Measurements from ENCODE around the gene PALMD. TPM values are rescaled to one million over a fixed set of nuclear protein-coding genes. Genes with fewer than 3 reads are reported as not detected.

PALMD gene
- total RNA-seq, 1 experiment from 2014 or later, result 19.2 TPM

DNA sequence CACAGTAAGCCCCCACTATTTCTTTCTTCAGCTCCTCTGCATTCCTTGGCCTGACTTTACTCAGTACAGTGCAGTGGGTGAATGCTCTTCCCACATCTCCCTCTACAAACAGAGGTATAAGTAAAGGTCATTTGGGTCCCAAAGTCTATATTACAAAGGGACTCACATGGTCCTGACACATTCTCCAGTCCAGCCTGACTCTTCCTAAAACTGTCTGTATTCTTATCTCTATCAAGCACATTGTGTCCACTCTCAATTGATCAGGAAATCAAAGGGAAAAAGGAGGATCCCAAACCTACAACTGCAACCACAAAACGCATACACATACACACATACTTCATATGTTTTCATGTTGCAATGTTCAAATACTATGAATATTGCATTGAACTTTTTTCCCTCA, 71.1 kb downstream of the PALMD start:
- H3K4me3 Mint-ChIP-seq (ENCODE audit: low read depth, unreplicated experiment), result no peak overlapping the region
- H3K27me3 Mint-ChIP-seq (ENCODE audit: unreplicated experiment), result no peaks in the 10 kb centered on the region
- H3K4me1 Mint-ChIP-seq (ENCODE audit: low read depth, unreplicated experiment), result no peaks in the 10 kb centered on the region
- no peak for DNase-seq
- no TSS peak for BruUV-seq (replicated peaks)
- CTCF ChIA-PET, result no interaction called here
- TF ChIP-seq, protein P1, sequence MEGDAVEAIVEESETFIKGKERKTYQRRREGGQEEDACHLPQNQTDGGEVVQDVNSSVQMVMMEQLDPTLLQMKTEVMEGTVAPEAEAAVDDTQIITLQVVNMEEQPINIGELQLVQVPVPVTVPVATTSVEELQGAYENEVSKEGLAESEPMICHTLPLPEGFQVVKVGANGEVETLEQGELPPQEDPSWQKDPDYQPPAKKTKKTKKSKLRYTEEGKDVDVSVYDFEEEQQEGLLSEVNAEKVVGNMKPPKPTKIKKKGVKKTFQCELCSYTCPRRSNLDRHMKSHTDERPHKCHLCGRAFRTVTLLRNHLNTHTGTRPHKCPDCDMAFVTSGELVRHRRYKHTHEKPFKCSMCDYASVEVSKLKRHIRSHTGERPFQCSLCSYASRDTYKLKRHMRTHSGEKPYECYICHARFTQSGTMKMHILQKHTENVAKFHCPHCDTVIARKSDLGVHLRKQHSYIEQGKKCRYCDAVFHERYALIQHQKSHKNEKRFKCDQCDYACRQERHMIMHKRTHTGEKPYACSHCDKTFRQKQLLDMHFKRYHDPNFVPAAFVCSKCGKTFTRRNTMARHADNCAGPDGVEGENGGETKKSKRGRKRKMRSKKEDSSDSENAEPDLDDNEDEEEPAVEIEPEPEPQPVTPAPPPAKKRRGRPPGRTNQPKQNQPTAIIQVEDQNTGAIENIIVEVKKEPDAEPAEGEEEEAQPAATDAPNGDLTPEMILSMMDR (IDR thresholded peaks at IDR 0.05; ENCODE audit: unreplicated experiment), result no peak
- intact Hi-C loops (cut with micrococcal nuclease; ENCODE audit: unreplicated experiment), result no loop called here
- H3K9me3 Mint-ChIP-seq (ENCODE audit: low read depth, unreplicated experiment), result no peaks in the 10 kb centered on the region
- H3K27ac Mint-ChIP-seq (ENCODE audit: unreplicated experiment), result no peak overlapping the region
- H3K36me3 Mint-ChIP-seq (ENCODE audit: insufficient read depth, unreplicated experiment), result no peaks in the 10 kb centered on the region

DNA sequence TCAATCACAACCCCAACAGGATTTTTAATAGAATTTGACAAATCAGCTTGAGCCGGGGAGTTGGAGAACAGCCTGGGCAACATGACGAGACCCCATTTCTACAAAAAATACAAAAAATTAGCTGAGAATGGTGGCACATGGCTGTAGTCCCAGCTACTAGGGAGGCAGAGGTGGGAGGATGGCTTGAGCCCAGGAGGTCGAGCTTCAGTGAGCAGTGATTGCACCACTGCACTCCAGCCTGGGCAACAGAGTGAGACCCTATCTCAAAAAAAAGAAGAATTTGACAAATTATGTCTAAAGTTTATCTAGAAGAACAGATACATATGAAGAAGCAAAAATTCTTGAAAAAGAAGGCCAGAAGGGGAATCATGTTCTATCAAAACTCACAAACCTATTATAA, 77.3 kb downstream of the PALMD start:
- intact Hi-C loops (cut with micrococcal nuclease; ENCODE audit: unreplicated experiment), result no loop called here
- TF ChIP-seq, protein P1 (IDR thresholded peaks at IDR 0.05; ENCODE audit: unreplicated experiment), result no peak
- H3K4me3 Mint-ChIP-seq (ENCODE audit: low read depth, unreplicated experiment), result no peak overlapping the region
- BruUV-seq (replicated peaks), result no TSS peak
- H3K27ac Mint-ChIP-seq (ENCODE audit: unreplicated experiment), result no peak overlapping the region
- peaks cover 8% of the 10 kb centered on the region for H3K4me1 Mint-ChIP-seq (ENCODE audit: low read depth, unreplicated experiment)
- no peak for DNase-seq
- CTCF ChIA-PET, result no interaction called here
- no peaks in the 10 kb centered on the region for H3K27me3 Mint-ChIP-seq (ENCODE audit: unreplicated experiment)
- H3K9me3 Mint-ChIP-seq (ENCODE audit: low read depth, unreplicated experiment), result no peaks in the 10 kb centered on the region
- peaks cover 1% of the 10 kb centered on the region for H3K36me3 Mint-ChIP-seq (ENCODE audit: insufficient read depth, unreplicated experiment)

DNA sequence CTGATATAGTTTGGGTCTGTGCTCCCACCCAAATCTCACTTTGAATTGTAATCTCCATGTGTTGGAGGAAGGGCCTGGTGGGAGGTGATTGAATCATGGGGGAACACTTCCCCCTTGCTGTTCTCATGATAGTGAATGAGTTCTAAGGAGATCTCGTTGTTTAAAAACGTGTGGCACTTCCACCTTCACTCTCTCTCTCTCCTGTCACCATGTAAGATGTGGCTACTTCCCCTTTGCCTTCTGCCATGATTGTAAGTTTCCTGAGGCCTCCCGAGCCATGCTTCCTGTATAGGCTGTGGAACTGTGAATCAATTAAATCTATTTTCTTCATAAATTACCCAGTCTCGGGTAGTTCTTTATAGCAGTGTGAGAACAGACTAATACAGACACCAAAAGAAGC, 80.1 kb downstream of the PALMD start:
- no peak overlapping the region for H3K27ac Mint-ChIP-seq (ENCODE audit: unreplicated experiment)
- TF ChIP-seq, protein P1 (IDR thresholded peaks at IDR 0.05; ENCODE audit: unreplicated experiment), result no peak
- no peak for DNase-seq
- H3K4me1 Mint-ChIP-seq (ENCODE audit: low read depth, unreplicated experiment), result peaks cover 8% of the 10 kb centered on the region
- BruUV-seq (replicated peaks), result no TSS peak
- no peaks in the 10 kb centered on the region for H3K27me3 Mint-ChIP-seq (ENCODE audit: unreplicated experiment)
- intact Hi-C loops (cut with micrococcal nuclease; ENCODE audit: unreplicated experiment), result no loop called here
- H3K9me3 Mint-ChIP-seq (ENCODE audit: low read depth, unreplicated experiment), result no peaks in the 10 kb centered on the region
- CTCF ChIA-PET, result no interaction called here
- H3K36me3 Mint-ChIP-seq (ENCODE audit: insufficient read depth, unreplicated experiment), result peaks cover 7% of the 10 kb centered on the region
- H3K4me3 Mint-ChIP-seq (ENCODE audit: low read depth, unreplicated experiment), result no peak overlapping the region

DNA sequence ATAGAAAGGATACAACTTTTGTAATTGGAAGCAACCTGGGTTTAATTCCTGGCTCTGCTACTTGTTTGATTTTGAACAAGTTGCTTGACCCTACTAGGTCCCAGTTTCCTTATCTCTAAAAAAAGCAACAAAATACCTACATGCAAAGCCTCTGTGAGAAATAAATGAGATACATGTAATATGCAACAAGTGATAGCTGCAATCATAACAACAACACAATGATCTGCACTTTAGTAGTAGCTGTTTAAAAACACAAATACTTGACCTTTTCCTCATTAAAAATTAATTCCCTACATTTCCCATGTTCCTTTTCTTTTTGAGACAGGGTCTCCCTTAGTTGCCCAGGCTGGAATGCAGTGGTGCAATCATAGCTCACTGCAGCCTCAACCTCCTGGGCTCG, 80.5 kb downstream of the PALMD start:
- Mint-ChIP-seq H3K4me3 (ENCODE audit: low read depth, unreplicated experiment) (no peak overlapping the region), H3K36me3 (ENCODE audit: insufficient read depth, unreplicated experiment) (peaks cover 7% of the 10 kb centered on the region), H3K27ac (ENCODE audit: unreplicated experiment) (no peak overlapping the region), H3K4me1 (ENCODE audit: low read depth, unreplicated experiment) (peaks cover 8% of the 10 kb centered on the region), H3K27me3 (ENCODE audit: unreplicated experiment) (no peaks in the 10 kb centered on the region), H3K9me3 (ENCODE audit: low read depth, unreplicated experiment) (no peaks in the 10 kb centered on the region)
- CTCF ChIA-PET, result no interaction called here
- no TSS peak for BruUV-seq (replicated peaks)
- DNase-seq, result no peak
- TF ChIP-seq, protein P1 (IDR thresholded peaks at IDR 0.05; ENCODE audit: unreplicated experiment), result no peak
- intact Hi-C loops (cut with micrococcal nuclease; ENCODE audit: unreplicated experiment), result no loop called here

DNA sequence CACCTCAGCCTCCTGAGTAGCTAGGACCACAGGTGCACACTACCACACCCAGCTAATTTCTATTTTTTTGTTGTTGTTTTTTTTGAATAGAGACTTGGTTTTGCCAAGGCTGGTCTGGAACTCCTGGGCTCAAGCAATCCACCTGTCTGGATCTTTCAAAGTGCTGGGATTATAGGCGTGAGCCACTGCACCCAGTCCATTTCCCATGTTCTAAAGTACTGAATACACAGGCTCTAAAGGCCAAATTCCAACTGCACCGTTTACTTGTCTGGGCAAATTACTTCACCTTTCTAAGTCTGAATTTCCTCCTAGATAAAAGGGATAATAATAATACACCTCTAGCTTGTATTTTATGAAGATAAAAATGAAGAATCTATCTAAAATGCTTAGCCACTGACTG, 80.9 kb downstream of the PALMD start:
- intact Hi-C loops (cut with micrococcal nuclease; ENCODE audit: unreplicated experiment), result no loop called here
- TF ChIP-seq, protein P1 (IDR thresholded peaks at IDR 0.05; ENCODE audit: unreplicated experiment), result no peak
- BruUV-seq (replicated peaks), result no TSS peak
- Mint-ChIP-seq H3K27me3 (ENCODE audit: unreplicated experiment) (no peaks in the 10 kb centered on the region), H3K4me1 (ENCODE audit: low read depth, unreplicated experiment) (peaks cover 8% of the 10 kb centered on the region), H3K36me3 (ENCODE audit: insufficient read depth, unreplicated experiment) (peaks cover 7% of the 10 kb centered on the region), H3K9me3 (ENCODE audit: low read depth, unreplicated experiment) (no peaks in the 10 kb centered on the region), H3K4me3 (ENCODE audit: low read depth, unreplicated experiment) (no peak overlapping the region), H3K27ac (ENCODE audit: unreplicated experiment) (no peak overlapping the region)
- CTCF ChIA-PET, result no interaction called here
- no peak for DNase-seq
